ENCODE data around the gene ITGA7.

ITGA7 gene

GRCh38 chr12:55688716-55689655, 18.7 kb downstream of the ITGA7 start:
- Mint-ChIP-seq H3K36me3 (ENCODE audit: low read depth) (no peaks in the 10 kb centered on the region), H3K27me3 (peaks cover 3% of the 10 kb centered on the region), H3K4me1 (ENCODE audit: low read depth) (peaks cover 10% of the 10 kb centered on the region), H3K27ac (no peak overlapping the region), H3K4me3 (no peak overlapping the region), H3K9me3 (no peaks in the 10 kb centered on the region)

DNA sequence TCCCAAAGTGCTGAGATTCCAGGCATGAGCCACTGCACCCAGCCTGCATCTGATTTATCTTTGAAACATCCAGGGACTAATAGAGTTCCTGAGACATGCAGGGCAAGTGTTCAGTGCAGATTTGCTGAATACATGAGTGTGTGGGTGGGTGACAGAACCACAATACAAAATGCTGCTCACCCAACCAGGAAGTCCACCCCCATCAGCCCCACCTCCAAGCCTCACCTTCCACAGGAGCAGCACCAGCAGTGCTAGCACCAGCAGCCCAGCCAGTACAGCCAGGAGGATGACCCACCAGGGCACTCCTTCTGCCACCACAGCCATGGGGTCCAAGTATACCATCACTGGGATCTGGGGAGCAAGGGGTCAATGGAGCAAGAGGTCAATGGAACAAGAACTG, 20.0 kb downstream of the ITGA7 start:
- Mint-ChIP-seq H3K4me3 (no peak overlapping the region), H3K27ac (no peak overlapping the region), H3K9me3 (no peaks in the 10 kb centered on the region), H3K4me1 (ENCODE audit: low read depth) (peaks cover 10% of the 10 kb centered on the region), H3K36me3 (ENCODE audit: low read depth) (no peaks in the 10 kb centered on the region), H3K27me3 (peaks cover 4% of the 10 kb centered on the region)

GRCh38 chr12:55686366-55687010, 21.2 kb downstream of the ITGA7 start:
- H3K36me3 Mint-ChIP-seq (ENCODE audit: low read depth) = no peaks in the 10 kb centered on the region
- no peak overlapping the region for H3K4me3 Mint-ChIP-seq
- no peaks in the 10 kb centered on the region for H3K9me3 Mint-ChIP-seq
- H3K27me3 Mint-ChIP-seq = peaks cover 10% of the 10 kb centered on the region
- H3K4me1 Mint-ChIP-seq (ENCODE audit: low read depth) = peaks cover 15% of the 10 kb centered on the region
- H3K27ac Mint-ChIP-seq = no peak overlapping the region

DNA sequence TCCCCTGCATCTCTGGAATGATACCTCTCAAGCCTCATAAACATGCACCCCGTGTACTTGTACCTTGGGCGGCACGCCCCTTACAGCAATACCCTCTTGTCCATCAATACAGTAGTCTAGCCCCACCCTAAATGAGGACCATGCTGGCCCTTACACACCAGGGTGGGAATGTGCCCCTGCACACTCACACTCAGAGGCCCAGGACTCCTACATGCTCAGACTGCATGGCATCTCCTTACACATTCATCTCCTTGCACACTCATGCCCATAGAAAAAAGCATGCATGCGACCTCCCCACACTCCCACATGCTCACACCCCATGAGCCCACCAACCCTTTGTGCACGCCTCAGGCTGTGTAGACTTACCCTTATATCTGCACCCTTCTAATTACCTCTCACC, 22.0 kb downstream of the ITGA7 start:
- Mint-ChIP-seq H3K27me3 (peaks cover 18% of the 10 kb centered on the region), H3K36me3 (ENCODE audit: low read depth) (no peaks in the 10 kb centered on the region), H3K4me3 (no peak overlapping the region), H3K9me3 (no peaks in the 10 kb centered on the region), H3K4me1 (ENCODE audit: low read depth) (peaks cover 23% of the 10 kb centered on the region), H3K27ac (no peak overlapping the region)

DNA sequence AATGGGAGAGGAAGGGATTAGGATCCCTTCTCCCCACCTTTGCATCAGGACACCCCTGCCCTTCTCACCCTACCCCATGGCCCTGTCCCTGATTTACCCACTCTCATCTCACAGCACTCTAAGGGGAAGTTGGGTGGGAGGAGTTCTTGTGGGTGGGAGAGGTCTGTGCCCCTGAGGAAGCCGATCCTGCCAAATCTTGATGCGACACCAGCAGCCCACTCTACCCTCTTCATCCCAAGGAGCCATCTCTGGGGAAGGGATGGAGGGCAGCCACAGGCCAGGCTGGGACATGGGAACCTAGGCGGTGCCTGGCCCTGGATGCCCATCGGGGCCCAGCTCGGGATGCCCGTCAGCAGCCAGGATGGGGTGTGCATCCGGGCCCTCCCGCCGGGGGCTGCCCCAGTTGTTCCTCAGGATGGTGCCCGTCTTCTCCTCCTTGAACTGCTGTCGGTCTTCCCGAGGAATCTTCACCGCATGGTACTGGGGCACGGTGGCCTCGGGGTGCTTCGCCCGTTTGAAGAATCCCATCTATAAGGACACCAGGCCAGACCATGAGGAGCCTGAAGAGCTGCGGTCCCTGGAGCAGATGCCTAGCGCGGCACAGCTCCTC, 22.8 kb downstream of the ITGA7 start:
- Mint-ChIP-seq H3K27ac (no peak overlapping the region), H3K36me3 (ENCODE audit: low read depth) (no peaks in the 10 kb centered on the region), H3K27me3 (peaks cover 20% of the 10 kb centered on the region), H3K9me3 (no peaks in the 10 kb centered on the region), H3K4me3 (no peak overlapping the region), H3K4me1 (ENCODE audit: low read depth) (peaks cover 23% of the 10 kb centered on the region)

GRCh38 chr12:55683676-55684075, 24.0 kb downstream of the ITGA7 start:
- no peaks in the 10 kb centered on the region for H3K9me3 Mint-ChIP-seq
- H3K27me3 Mint-ChIP-seq = peaks cover 27% of the 10 kb centered on the region
- H3K4me1 Mint-ChIP-seq (ENCODE audit: low read depth) = peaks cover 23% of the 10 kb centered on the region
- no peak overlapping the region for H3K4me3 Mint-ChIP-seq
- H3K27ac Mint-ChIP-seq = no peak overlapping the region
- H3K36me3 Mint-ChIP-seq (ENCODE audit: low read depth) = no peaks in the 10 kb centered on the region

GRCh38 chr12:55682087-55682796, 25.5 kb downstream of the ITGA7 start:
- Mint-ChIP-seq H3K36me3 (ENCODE audit: low read depth) (no peaks in the 10 kb centered on the region), H3K27ac (no peak overlapping the region), H3K4me3 (no peak overlapping the region), H3K4me1 (ENCODE audit: low read depth) (peaks cover 16% of the 10 kb centered on the region), H3K27me3 (peaks cover 27% of the 10 kb centered on the region), H3K9me3 (no peaks in the 10 kb centered on the region)

- Mint-ChIP-seq H3K4me3 (no peak overlapping the region), H3K36me3 (ENCODE audit: low read depth) (no peaks in the 10 kb centered on the region), H3K27ac (no peak overlapping the region)
These were observed 26.3 kb downstream of the ITGA7 start for GRCh38 chr12:55681142-55682077.

DNA sequence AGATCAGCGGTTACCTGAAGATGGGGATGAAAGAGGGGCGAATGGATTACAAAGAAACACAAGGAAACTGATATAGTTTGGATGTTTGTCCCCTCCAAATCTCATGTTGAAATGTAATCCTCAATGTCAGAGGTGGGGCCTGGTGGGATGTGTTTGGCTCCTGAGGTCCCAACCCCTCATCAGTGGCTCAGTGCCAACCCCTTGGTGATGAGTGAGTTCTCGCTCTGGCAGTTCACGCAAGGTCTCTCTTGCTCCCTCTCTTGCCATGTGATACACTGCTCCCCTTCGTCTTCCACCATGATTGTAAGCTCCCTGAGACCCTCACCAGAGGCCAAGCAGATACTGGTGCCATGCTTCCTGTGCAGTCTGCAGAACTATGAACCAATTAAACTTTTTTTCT, 28.0 kb downstream of the ITGA7 start:
- Mint-ChIP-seq H3K27ac (no peak overlapping the region), H3K27me3 (peaks cover 29% of the 10 kb centered on the region), H3K9me3 (no peaks in the 10 kb centered on the region), H3K36me3 (ENCODE audit: low read depth) (no peaks in the 10 kb centered on the region), H3K4me1 (ENCODE audit: low read depth) (peaks cover 13% of the 10 kb centered on the region), H3K4me3 (no peak overlapping the region)

More at GRCh38 chr12:55681142-55682077, 26.3 kb downstream of the ITGA7 start:
- H3K27me3 Mint-ChIP-seq = peaks cover 27% of the 10 kb centered on the region
- H3K9me3 Mint-ChIP-seq = no peaks in the 10 kb centered on the region
- peaks cover 13% of the 10 kb centered on the region for H3K4me1 Mint-ChIP-seq (ENCODE audit: low read depth)

- Mint-ChIP-seq H3K9me3 (no peaks in the 10 kb centered on the region), H3K27ac (no peak overlapping the region), H3K27me3 (peaks cover 28% of the 10 kb centered on the region), H3K36me3 (ENCODE audit: low read depth) (no peaks in the 10 kb centered on the region), H3K4me3 (no peak overlapping the region), H3K4me1 (ENCODE audit: low read depth) (peaks cover 16% of the 10 kb centered on the region)
These were observed 31.0 kb downstream of the ITGA7 start for GRCh38 chr12:55676707-55677106.

DNA sequence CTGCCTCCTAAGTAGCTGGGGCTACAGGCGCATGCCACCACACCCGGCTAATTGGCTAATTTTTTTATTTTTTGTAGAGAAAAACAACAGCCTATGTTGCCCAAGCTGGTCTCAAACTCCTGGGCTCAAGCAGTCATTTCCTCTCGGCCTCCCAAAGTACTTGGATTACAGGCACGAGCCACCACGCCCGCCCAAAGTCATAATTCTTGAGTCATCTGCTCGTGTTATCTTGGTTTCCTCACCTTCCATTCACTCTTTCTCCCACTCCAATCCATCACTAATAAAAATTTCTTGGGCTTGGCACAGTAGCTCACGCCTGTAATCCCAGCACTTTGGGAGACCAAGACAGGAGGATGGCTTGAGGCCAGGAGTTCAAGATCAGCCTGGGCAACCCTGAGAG, 32.0 kb downstream of the ITGA7 start:
- H3K9me3 Mint-ChIP-seq = no peaks in the 10 kb centered on the region
- H3K36me3 Mint-ChIP-seq (ENCODE audit: low read depth) = no peaks in the 10 kb centered on the region
- H3K27ac Mint-ChIP-seq = no peak overlapping the region
- H3K4me3 Mint-ChIP-seq = no peak overlapping the region
- H3K27me3 Mint-ChIP-seq = peaks cover 18% of the 10 kb centered on the region
- peaks cover 6% of the 10 kb centered on the region for H3K4me1 Mint-ChIP-seq (ENCODE audit: low read depth)

DNA sequence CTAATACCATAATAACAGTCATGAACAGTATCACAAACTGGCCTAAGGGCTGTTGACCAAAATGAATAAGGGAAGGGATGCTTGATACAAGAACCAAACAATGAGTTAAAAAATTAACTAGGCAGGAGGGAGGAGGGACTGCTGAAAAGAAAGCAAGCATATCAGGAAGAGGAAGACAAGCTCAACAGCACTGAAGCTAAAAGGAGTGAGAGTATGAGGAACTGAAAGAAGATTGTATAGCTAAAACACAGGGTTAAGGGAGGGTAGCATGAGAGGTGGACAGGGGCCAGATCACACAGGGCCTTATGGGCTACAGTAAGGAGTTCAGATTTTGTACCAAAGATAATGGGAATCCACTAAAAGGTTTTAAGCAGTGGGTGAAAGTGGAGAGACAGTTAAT, 34.1 kb downstream of the ITGA7 start:
- no peaks in the 10 kb centered on the region for H3K9me3 Mint-ChIP-seq
- H3K4me3 Mint-ChIP-seq = no peak overlapping the region
- H3K36me3 Mint-ChIP-seq (ENCODE audit: low read depth) = no peaks in the 10 kb centered on the region
- peaks cover 9% of the 10 kb centered on the region for H3K27me3 Mint-ChIP-seq
- H3K4me1 Mint-ChIP-seq (ENCODE audit: low read depth) = peaks cover 5% of the 10 kb centered on the region
- H3K27ac Mint-ChIP-seq = no peak overlapping the region

GRCh38 chr12:55671746-55672145, 36.0 kb downstream of the ITGA7 start:
- Mint-ChIP-seq H3K36me3 (ENCODE audit: low read depth) (no peaks in the 10 kb centered on the region), H3K9me3 (no peaks in the 10 kb centered on the region), H3K4me3 (no peak overlapping the region), H3K27me3 (peaks cover 9% of the 10 kb centered on the region), H3K27ac (no peak overlapping the region), H3K4me1 (ENCODE audit: low read depth) (peaks cover 5% of the 10 kb centered on the region)

DNA sequence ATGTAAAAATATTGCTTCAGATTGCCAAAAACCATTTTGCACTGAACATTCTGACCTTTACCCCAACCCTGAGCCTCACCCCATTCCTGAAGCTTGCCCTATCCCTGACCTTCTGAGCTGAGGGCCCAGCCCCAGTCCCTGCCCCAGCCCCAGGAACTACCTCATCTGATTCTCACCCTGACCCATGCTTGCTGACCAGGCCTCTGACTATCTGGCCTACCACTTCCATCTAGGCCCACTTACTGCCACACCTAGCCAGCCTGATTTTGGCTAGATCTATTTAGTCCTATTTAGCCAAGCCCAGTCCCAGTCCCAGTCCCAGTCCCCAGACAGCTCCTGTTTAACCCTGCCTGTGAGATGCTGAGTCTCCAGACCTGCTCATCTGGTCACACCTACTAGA, 37.4 kb downstream of the ITGA7 start:
- Mint-ChIP-seq H3K4me1 (ENCODE audit: low read depth) (peaks cover 5% of the 10 kb centered on the region), H3K9me3 (no peaks in the 10 kb centered on the region), H3K27ac (no peak overlapping the region), H3K4me3 (no peak overlapping the region), H3K36me3 (ENCODE audit: low read depth) (no peaks in the 10 kb centered on the region), H3K27me3 (peaks cover 9% of the 10 kb centered on the region)
